ENCODE measurements around the gene TRHDE. TPM values are rescaled to one million over a fixed set of nuclear protein-coding genes. Genes with fewer than 3 reads are reported as not detected.

Gene TRHDE
- total and polyA plus RNA-seq, 9 of the 15 experiments (the other 6 are each of a cell fraction or from before 2014, with no cell fraction given) = 0.03 to 0.29 (median 0.09) TPM

DNA sequence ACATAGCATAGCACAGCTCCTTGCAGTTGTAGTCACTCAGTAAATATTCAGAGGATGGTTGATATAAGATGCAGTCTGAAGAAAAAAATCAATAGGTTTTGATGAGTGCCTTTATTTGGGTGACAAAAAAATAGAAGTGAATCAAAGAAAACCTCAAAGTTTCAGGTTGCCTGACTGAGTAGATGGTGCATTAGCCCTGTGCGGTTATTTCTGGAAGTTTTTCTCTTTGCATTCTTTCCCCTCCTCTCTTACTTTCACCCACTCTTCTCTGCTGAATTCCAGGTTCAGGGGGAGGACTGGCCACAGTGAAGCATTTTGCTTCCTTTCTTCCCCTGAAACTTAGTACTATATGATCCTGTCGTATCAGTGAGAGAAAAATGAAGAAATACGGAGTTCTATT lies 28.6 kb downstream of the TRHDE start:
- ATAC-seq = no peak
- no peak for DNase-seq (ENCODE audit: extremely low read depth in 1 of 4, low spot score in 3 of 4)
- Histone ChIP-seq H3K9ac (ENCODE audit: insufficient read depth in 1 of 2, low read depth in 2 of 2, low read length in 2 of 2) (no peak overlapping the region), H3K36me3 (ENCODE audit: control insufficient read depth, insufficient read depth, low read length) (no peaks in the 10 kb centered on the region), H3K79me2 (ENCODE audit: control insufficient read depth, insufficient read depth, low read length) (no peaks in the 10 kb centered on the region), H3K4me2 (ENCODE audit: insufficient read depth, low read length) (no peak overlapping the region), H3K4me3 (no peak overlapping the region), H4K20me1 (replicated peaks; ENCODE audit: control insufficient read depth, insufficient read depth, low read length) (no peaks in the 10 kb centered on the region), H3K9me3 (replicated peaks; ENCODE audit: control insufficient read depth, insufficient read depth, low read depth, low read length) (no peaks in the 10 kb centered on the region), H3K27me3 (ENCODE audit: control insufficient read depth in 2 of 2, insufficient read depth in 2 of 2, low read length in 2 of 2) (no peaks in the 10 kb centered on the region), H3K4me1 (replicated peaks in 1 of 2; ENCODE audit: control insufficient read depth in 2 of 2, insufficient read depth in 2 of 2, low read length in 2 of 2) (no peaks in the 10 kb centered on the region), H2AFZ (ENCODE audit: low read depth, low read length) (no peak overlapping the region), H3K9me1 (ENCODE audit: control insufficient read depth, insufficient read depth, low read length) (no peaks in the 10 kb centered on the region), H3K27ac (ENCODE audit: extremely low read depth, low read depth, low read length) (no peak overlapping the region)
- FAIRE-seq = no peak
- ChIA-PET POLR2A (no interaction called here), CTCF (ENCODE audit: low intra/inter-chr PET ratio) (no interaction called here)
- BruUV-seq (replicated peaks) = no TSS peak
- 3% methylated on average over 3 of the region's 3 CpGs for WGBS (ENCODE audit: insufficient coverage, low coverage, missing lambda C conversion rate)
- intact Hi-C loops (cut with micrococcal nuclease) = no loop called here
- TF ChIP-seq, protein P1, sequence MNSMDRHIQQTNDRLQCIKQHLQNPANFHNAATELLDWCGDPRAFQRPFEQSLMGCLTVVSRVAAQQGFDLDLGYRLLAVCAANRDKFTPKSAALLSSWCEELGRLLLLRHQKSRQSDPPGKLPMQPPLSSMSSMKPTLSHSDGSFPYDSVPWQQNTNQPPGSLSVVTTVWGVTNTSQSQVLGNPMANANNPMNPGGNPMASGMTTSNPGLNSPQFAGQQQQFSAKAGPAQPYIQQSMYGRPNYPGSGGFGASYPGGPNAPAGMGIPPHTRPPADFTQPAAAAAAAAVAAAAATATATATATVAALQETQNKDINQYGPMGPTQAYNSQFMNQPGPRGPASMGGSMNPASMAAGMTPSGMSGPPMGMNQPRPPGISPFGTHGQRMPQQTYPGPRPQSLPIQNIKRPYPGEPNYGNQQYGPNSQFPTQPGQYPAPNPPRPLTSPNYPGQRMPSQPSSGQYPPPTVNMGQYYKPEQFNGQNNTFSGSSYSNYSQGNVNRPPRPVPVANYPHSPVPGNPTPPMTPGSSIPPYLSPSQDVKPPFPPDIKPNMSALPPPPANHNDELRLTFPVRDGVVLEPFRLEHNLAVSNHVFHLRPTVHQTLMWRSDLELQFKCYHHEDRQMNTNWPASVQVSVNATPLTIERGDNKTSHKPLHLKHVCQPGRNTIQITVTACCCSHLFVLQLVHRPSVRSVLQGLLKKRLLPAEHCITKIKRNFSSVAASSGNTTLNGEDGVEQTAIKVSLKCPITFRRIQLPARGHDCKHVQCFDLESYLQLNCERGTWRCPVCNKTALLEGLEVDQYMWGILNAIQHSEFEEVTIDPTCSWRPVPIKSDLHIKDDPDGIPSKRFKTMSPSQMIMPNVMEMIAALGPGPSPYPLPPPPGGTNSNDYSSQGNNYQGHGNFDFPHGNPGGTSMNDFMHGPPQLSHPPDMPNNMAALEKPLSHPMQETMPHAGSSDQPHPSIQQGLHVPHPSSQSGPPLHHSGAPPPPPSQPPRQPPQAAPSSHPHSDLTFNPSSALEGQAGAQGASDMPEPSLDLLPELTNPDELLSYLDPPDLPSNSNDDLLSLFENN (IDR thresholded peaks at IDR 0.05; ENCODE audit: low read depth in 2 of 2, low read length in 2 of 2) = no peak
- TF ChIP-seq PCBP2 (IDR thresholded peaks at IDR 0.05; ENCODE audit: low read depth, low read length, poor library complexity, severe bottlenecking) (no peak), KDM5B (IDR thresholded peaks at IDR 0.05; ENCODE audit: insufficient replicate concordance, low read depth, low read length) (no peak), ZNF785 (CRISPR knock-in tag; IDR thresholded peaks at IDR 0.05) (no peak), NCOA4 (IDR thresholded peaks at IDR 0.05; ENCODE audit: partially characterized antibody) (no peak), HNRNPH1 (optimal IDR thresholded peaks at IDR 0.05; ENCODE audit: low read depth, low read length) (no peak), ZNF140 (CRISPR knock-in tag; IDR thresholded peaks at IDR 0.05) (no peak), YBX1 (IDR thresholded peaks at IDR 0.05) (no peak), ZNF347 (CRISPR knock-in tag; IDR thresholded peaks at IDR 0.05; ENCODE audit: low read depth) (no peak), ILK (tag; IDR thresholded peaks at IDR 0.05; ENCODE audit: borderline replicate concordance, low read depth) (no peak)
- TF ChIP-seq, protein P2, sequence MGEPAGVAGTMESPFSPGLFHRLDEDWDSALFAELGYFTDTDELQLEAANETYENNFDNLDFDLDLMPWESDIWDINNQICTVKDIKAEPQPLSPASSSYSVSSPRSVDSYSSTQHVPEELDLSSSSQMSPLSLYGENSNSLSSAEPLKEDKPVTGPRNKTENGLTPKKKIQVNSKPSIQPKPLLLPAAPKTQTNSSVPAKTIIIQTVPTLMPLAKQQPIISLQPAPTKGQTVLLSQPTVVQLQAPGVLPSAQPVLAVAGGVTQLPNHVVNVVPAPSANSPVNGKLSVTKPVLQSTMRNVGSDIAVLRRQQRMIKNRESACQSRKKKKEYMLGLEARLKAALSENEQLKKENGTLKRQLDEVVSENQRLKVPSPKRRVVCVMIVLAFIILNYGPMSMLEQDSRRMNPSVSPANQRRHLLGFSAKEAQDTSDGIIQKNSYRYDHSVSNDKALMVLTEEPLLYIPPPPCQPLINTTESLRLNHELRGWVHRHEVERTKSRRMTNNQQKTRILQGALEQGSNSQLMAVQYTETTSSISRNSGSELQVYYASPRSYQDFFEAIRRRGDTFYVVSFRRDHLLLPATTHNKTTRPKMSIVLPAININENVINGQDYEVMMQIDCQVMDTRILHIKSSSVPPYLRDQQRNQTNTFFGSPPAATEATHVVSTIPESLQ (CRISPR knock-in tag; IDR thresholded peaks at IDR 0.05) = no peak
- in situ Hi-C loops (cut with MboI) = no loop called here
